Activated T-cell treated with anti-CD3 and anti-CD28 coated beads, Interleukin-2, amount 50 U/mL, for 1 hour (primary cell): Measurements from ENCODE around the gene AGBL5.
"Not testable (repeated sequence)": the region's sequence is repeated elsewhere in the genome, so short reads cannot be mapped to it uniquely, and the experiment has no call there.

ENCODE experiments used
- DNase-seq: peaks from one replicate; pipeline ENCODE4 v3.0.0-alpha.2; 2020

The AGBL5 gene

GRCh38 chr2:27093430-27094352, 42.2 kb downstream of the AGBL5 start:
- DNase-seq, result no peak

GRCh38 chr2:27094353-27094984, 43.0 kb downstream of the AGBL5 start:
- no peak for DNase-seq

- no peak for DNase-seq
These were observed 43.9 kb downstream of the AGBL5 start for GRCh38 chr2:27095427-27095744.

GRCh38 chr2:27095745-27096651, 44.5 kb downstream of the AGBL5 start:
- peak; percentile 38 for DNase-seq

- no peak for DNase-seq
These were observed 45.4 kb downstream of the AGBL5 start for GRCh38 chr2:27096748-27097297.

- no peak for DNase-seq
These were observed 45.9 kb downstream of the AGBL5 start for GRCh38 chr2:27097341-27097740.

GRCh38 chr2:27099334-27099955, 48.0 kb downstream of the AGBL5 start:
- no peak for DNase-seq

GRCh38 chr2:27100036-27100435, 48.6 kb downstream of the AGBL5 start:
- no peak for DNase-seq

- DNase-seq, result no peak
These were observed 50.9 kb downstream of the AGBL5 start for GRCh38 chr2:27102329-27102728.

- DNase-seq, result no peak
These were observed 54.5 kb downstream of the AGBL5 start for GRCh38 chr2:27105981-27106380.

- no peak for DNase-seq
These were observed 56.8 kb downstream of the AGBL5 start for GRCh38 chr2:27108221-27108620.

- no peak for DNase-seq
These were observed 57.6 kb downstream of the AGBL5 start for GRCh38 chr2:27109083-27109482.

GRCh38 chr2:27110603-27111352, 59.3 kb downstream of the AGBL5 start:
- not testable (repeated sequence) for DNase-seq

- not testable (repeated sequence) for DNase-seq
These were observed 60.1 kb downstream of the AGBL5 start for GRCh38 chr2:27111392-27112078.

GRCh38 chr2:27115519-27115918, 64.1 kb downstream of the AGBL5 start:
- DNase-seq, result no peak

GRCh38 chr2:27117995-27118524, 66.6 kb downstream of the AGBL5 start:
- DNase-seq, result no peak

GRCh38 chr2:27118525-27119329, 67.3 kb downstream of the AGBL5 start, which contains the start of gene CGREF1:
Gene CGREF1, minus strand, starts transcription at chr2:27119128. Its CDS starts 14,762 bp downstream, at chr2:27104366.
- no peak for DNase-seq

GRCh38 chr2:27119330-27119670, 67.8 kb downstream of the AGBL5 start:
- not testable (repeated sequence) for DNase-seq
